ENCODE results near the gene SVOP. TPM values are rescaled to one million over a fixed set of nuclear protein-coding genes. Genes with fewer than 3 reads are reported as not detected.

The SVOP gene
- total RNA-seq, 4 donors from 2014 or later = 0.18 to 1.2 TPM; not detected in 2

GRCh38 chr12:108947097-108947496 lies 73.8 kb downstream of the SVOP start:
- DNase-seq = no peak
- Histone ChIP-seq H3K27ac (no peak overlapping the region), H3K4me1 (peaks cover 0 to 3% (median 0%) of the 10 kb centered on the region in 4 donors), H3K27me3 (no peaks in the 10 kb centered on the region), H3K9me3 (peaks cover 0 to 4% (median 0%) of the 10 kb centered on the region in 4 donors), H3K36me3 (no peaks in the 10 kb centered on the region), H3K4me3 (no peak overlapping the region)
- TF ChIP-seq CTCF (IDR thresholded peaks at IDR 0.05) (no peak), POLR2A (IDR thresholded peaks at IDR 0.05) (no peak)

- no peak for TF ChIP-seq POLR2A (IDR thresholded peaks at IDR 0.05)
- no peak for TF ChIP-seq CTCF (IDR thresholded peaks at IDR 0.05)
- no peaks in the 10 kb centered on the region for H3K27me3 ChIP-seq
- no peak for DNase-seq
- H3K27ac ChIP-seq = no peak overlapping the region
- H3K4me3 ChIP-seq = no peak overlapping the region
- no peaks in the 10 kb centered on the region for H3K36me3 ChIP-seq
- no peaks in the 10 kb centered on the region for H3K4me1 ChIP-seq
- H3K9me3 ChIP-seq = no peaks in the 10 kb centered on the region
These were observed 80.7 kb downstream of the SVOP start for GRCh38 chr12:108940138-108940537.

GRCh38 chr12:108939594-108939993 lies 81.3 kb downstream of the SVOP start:
- Histone ChIP-seq H3K27me3 (no peaks in the 10 kb centered on the region), H3K36me3 (no peaks in the 10 kb centered on the region), H3K9me3 (no peaks in the 10 kb centered on the region), H3K4me3 (no peak overlapping the region), H3K4me1 (no peaks in the 10 kb centered on the region), H3K27ac (no peak overlapping the region)
- no peak for TF ChIP-seq CTCF (IDR thresholded peaks at IDR 0.05)
- TF ChIP-seq POLR2A (IDR thresholded peaks at IDR 0.05) = no peak
- DNase-seq = no peak

GRCh38 chr12:108938247-108938924 lies 82.5 kb downstream of the SVOP start:
- no peak overlapping the region for H3K27ac ChIP-seq
- TF ChIP-seq CTCF (IDR thresholded peaks at IDR 0.05) (no peak), POLR2A (IDR thresholded peaks at IDR 0.05) (no peak)
- H3K4me3 ChIP-seq = no peak overlapping the region
- H3K9me3 ChIP-seq = no peaks in the 10 kb centered on the region
- no peaks in the 10 kb centered on the region for H3K36me3 ChIP-seq
- DNase-seq = no peak
- H3K27me3 ChIP-seq = no peaks in the 10 kb centered on the region
- no peaks in the 10 kb centered on the region for H3K4me1 ChIP-seq

- Histone ChIP-seq H3K27me3 (no peaks in the 10 kb centered on the region), H3K36me3 (no peaks in the 10 kb centered on the region), H3K9me3 (no peaks in the 10 kb centered on the region), H3K4me1 (no peaks in the 10 kb centered on the region), H3K4me3 (no peak overlapping the region), H3K27ac (no peak overlapping the region)
- TF ChIP-seq CTCF (IDR thresholded peaks at IDR 0.05) = no peak
- no peak for TF ChIP-seq POLR2A (IDR thresholded peaks at IDR 0.05)
- DNase-seq = no peak
These were observed 85.6 kb downstream of the SVOP start for GRCh38 chr12:108935159-108935763.

Measured in Peyer's patch (tissue), 4 donors.